GM12873 (cell line): ENCODE data around the gene SPATS2L.

Source experiments
- TF ChIP-seq, protein P1 (sequence below): IDR thresholded peaks from 2 replicates; pipeline ENCODE4 v1.5.1; 2012; ENCODE audit warnings: low read depth, mild to moderate bottlenecking, moderate library complexity, low read length, control low read depth; ENCODE audit not compliant: insufficient read depth; ENCODE audit errors: missing control alignments

The SPATS2L gene

DNA sequence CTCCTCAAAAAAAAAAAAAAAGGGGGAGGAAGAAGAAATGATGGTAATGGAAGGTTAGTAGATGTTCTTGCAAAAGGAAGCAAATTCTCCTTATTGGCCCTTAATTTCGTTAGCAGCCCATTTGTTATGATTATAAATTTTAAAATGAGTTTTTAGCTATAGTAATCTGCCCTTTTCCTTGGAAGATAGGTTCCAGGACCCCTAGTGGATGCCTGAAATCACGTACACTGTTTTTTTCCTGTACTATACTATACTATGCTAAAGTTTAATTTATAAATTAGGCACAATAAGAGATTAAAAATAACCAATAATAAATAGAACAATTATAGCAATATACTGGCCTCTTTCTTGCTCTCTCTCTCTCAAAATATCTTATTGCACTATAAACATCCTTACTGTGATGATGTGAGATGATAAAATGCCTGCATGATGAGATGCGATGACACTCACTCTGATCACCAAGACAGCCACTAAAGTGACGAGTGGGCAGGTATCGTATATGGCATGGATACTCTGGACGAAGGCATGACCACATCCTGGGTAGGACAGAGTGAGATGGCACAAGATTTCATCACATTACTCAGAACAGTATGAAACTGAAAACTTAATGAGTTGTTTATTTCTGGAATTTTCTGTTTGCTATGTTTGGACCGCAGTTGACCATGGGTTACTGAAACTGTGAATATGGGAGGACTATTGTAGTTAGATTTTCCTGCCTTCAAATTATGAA is 116.2 kb downstream of the SPATS2L start:
- TF ChIP-seq, protein P1, sequence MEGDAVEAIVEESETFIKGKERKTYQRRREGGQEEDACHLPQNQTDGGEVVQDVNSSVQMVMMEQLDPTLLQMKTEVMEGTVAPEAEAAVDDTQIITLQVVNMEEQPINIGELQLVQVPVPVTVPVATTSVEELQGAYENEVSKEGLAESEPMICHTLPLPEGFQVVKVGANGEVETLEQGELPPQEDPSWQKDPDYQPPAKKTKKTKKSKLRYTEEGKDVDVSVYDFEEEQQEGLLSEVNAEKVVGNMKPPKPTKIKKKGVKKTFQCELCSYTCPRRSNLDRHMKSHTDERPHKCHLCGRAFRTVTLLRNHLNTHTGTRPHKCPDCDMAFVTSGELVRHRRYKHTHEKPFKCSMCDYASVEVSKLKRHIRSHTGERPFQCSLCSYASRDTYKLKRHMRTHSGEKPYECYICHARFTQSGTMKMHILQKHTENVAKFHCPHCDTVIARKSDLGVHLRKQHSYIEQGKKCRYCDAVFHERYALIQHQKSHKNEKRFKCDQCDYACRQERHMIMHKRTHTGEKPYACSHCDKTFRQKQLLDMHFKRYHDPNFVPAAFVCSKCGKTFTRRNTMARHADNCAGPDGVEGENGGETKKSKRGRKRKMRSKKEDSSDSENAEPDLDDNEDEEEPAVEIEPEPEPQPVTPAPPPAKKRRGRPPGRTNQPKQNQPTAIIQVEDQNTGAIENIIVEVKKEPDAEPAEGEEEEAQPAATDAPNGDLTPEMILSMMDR, result no peak

GRCh38 chr2:200423541-200423940 is 117.0 kb downstream of the SPATS2L start:
- TF ChIP-seq, protein P1, result no peak

DNA sequence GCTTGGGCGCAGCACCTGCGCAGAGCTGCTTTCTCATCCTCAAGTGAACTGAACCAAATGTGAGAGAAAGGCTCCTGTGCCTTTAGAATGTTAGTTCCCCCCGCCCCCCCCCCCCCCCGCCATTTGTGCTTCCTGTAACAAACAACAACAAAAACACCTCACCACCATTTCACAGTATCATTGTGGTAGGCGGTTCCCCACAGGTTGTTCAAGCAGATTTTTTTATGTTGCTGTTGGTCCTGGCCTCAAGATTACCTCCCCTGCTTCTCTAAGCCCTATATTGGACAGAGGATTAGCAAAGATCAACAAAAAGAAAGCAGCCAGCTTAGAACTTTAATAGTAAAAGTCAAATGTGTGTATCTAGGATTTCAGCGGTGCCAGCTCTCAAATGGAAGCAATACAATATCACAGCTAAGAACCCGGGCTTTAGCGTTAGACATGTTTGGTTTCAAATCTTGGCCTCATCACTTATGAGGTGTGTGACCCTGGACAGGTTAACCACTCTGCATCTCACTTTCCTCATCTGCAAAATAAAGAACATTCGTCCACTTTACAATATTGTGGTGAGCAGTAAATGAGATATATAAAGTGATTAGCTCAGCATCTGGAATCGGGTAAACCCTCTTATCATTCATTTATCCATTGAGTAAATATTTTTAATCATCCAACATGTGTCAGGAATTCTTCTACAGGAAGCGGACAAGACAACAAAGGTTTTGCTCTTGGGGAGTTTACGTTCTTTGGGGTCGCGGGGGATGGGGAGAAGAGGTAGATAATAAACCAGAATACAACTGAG is 118.7 kb downstream of the SPATS2L start:
- TF ChIP-seq, protein P1, result no peak

DNA sequence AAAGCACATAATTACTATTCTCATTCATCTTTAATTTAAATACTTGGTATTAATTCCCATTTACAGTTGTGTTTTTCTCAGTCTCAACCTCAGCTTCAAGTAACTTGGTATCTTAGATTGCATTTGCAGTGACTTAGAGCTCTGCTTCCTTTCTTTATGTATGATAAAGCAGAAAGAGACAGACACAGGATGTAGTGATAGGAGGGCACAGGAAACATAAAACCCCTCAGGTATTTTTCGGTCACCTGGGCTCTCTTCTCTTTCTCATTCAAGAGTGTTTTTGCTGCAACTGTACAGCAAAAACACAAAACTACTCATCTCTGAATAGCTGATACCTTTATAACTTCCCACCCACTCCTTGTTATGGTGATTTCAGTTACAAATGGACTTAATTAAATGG is 120.3 kb downstream of the SPATS2L start:
- TF ChIP-seq, protein P1, result no peak

GRCh38 chr2:200428961-200429665 is 122.6 kb downstream of the SPATS2L start:
- TF ChIP-seq, protein P1, result no peak

GRCh38 chr2:200430017-200430416 is 123.5 kb downstream of the SPATS2L start:
- TF ChIP-seq, protein P1, result no peak
